ENCODE results near the gene CPXM2. TPM values are rescaled to one million over a fixed set of nuclear protein-coding genes. Genes with fewer than 3 reads are reported as not detected.

The CPXM2 gene
- total RNA-seq, 2 donors from 2014 or later, result not detected

- peaks cover 13% of the 10 kb centered on the region for H3K27me3 Mint-ChIP-seq
- no peak overlapping the region for H3K4me3 Mint-ChIP-seq
- no peak for ATAC-seq (replicated peaks)
- no peak overlapping the region for H3K27ac Mint-ChIP-seq
- no peaks in the 10 kb centered on the region for H3K9me3 Mint-ChIP-seq
- no peaks in the 10 kb centered on the region for H3K36me3 Mint-ChIP-seq (ENCODE audit: low read depth)
- H3K4me1 Mint-ChIP-seq, result no peaks in the 10 kb centered on the region
Measured at GRCh38 chr10:123855008-123855684, 36.5 kb downstream of the CPXM2 start.

DNA sequence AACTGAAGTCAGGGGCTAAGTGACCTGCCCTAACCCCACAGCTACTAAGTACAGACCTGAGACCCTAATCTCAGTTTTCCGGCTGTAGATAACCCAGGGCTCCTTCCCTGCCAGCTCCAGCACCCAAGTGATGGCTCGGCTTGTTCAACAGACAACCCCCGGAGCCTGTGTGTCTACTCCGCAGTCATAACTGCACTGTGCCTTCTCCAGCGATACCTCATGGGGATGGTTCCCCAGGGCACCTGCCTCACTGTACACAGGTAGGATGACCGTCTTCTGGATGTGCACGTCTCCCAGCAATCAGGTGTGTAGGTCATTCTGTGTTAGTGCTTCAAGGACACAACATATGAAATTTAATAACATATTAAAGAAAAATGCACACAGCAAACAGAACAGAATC is 37.1 kb downstream of the CPXM2 start:
- Mint-ChIP-seq H3K4me3 (no peak overlapping the region), H3K27me3 (peaks cover 13% of the 10 kb centered on the region), H3K36me3 (ENCODE audit: low read depth) (no peaks in the 10 kb centered on the region), H3K27ac (no peak overlapping the region), H3K4me1 (no peaks in the 10 kb centered on the region), H3K9me3 (no peaks in the 10 kb centered on the region)
- ATAC-seq (replicated peaks), result no peak

GRCh38 chr10:123854003-123854402 is 37.6 kb downstream of the CPXM2 start:
- H3K27ac Mint-ChIP-seq, result no peak overlapping the region

DNA sequence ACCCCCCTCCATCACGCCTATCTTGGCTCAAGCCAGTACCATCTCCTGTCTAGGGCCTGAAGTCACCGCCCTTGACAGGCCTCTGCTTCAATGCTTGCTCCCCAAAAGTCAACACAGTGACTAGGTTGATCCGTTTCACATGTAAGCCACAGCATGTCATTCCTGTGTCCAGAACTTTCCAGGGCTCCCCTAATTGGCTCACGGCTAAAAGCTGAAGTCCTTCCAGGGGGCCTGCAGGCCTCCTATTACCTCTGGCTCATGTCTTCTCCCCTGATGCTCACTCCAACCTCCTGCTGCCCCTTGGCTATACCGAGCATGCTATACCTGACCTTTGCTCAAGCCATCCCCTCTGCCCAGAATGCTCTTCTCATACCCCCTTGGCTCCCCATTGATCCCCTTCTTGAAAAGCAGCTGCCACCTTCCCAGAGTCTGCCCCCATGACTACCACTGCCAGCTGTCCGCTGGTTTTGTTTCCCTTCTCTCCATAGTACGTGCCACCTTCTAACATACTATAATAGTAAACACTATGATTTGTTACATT is 39.1 kb downstream of the CPXM2 start:
- H3K36me3 Mint-ChIP-seq (ENCODE audit: low read depth), result no peaks in the 10 kb centered on the region
- no peak overlapping the region for H3K27ac Mint-ChIP-seq
- no peaks in the 10 kb centered on the region for H3K9me3 Mint-ChIP-seq
- H3K4me1 Mint-ChIP-seq, result no peaks in the 10 kb centered on the region
- no peak for ATAC-seq (replicated peaks)
- peaks cover 15% of the 10 kb centered on the region for H3K27me3 Mint-ChIP-seq
- no peak overlapping the region for H3K4me3 Mint-ChIP-seq

More at GRCh38 chr10:123854003-123854402, 37.6 kb downstream of the CPXM2 start:
- Mint-ChIP-seq H3K36me3 (ENCODE audit: low read depth) (no peaks in the 10 kb centered on the region), H3K27me3 (peaks cover 13% of the 10 kb centered on the region), H3K9me3 (no peaks in the 10 kb centered on the region), H3K4me1 (no peaks in the 10 kb centered on the region), H3K4me3 (no peak overlapping the region)
- ATAC-seq (replicated peaks), result no peak

DNA sequence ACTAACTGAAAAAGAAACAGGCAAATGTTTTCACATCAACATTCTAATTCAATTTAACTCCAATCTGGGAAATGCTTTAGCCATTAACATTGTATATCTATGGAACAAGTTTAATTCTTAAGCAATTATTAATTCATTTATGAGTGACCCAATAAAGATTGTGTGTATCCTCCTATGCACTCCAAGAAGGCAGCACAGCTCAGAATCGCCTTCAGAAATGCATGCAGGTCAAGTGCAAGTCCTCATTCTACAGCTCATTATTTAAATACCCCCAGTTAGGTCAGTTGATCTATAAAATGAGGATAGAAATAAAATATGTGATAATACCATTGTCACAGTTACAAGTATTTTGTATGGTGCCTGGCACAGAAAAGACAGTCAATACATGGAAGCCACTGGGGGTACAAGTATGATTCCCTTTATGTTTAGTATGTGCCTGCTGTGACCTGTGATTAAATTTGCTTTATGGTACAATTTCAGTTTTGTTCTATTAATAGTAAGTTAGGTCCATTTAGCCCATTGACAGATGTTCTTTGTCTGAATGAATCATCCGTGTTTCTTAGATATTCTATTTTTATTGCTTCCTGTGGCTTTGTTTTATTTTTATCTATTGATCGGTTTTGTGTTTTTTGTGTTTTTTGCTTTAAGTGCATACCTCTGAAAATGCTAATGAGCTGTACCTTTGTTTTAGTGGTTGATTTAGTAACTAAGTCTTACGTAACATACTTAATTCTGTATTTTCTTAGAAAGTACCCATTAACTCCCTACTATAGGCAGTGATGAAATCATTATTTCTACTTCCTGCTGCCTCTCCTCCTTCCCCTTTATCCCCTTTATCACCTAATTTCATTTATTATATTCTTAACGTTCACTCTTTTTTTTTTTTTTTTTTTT is 42.8 kb downstream of the CPXM2 start:
- Mint-ChIP-seq H3K27ac (no peak overlapping the region), H3K4me3 (no peak overlapping the region), H3K9me3 (no peaks in the 10 kb centered on the region), H3K36me3 (ENCODE audit: low read depth) (no peaks in the 10 kb centered on the region), H3K27me3 (peaks cover 15% of the 10 kb centered on the region), H3K4me1 (no peaks in the 10 kb centered on the region)
- ATAC-seq (replicated peaks), result no peak

DNA sequence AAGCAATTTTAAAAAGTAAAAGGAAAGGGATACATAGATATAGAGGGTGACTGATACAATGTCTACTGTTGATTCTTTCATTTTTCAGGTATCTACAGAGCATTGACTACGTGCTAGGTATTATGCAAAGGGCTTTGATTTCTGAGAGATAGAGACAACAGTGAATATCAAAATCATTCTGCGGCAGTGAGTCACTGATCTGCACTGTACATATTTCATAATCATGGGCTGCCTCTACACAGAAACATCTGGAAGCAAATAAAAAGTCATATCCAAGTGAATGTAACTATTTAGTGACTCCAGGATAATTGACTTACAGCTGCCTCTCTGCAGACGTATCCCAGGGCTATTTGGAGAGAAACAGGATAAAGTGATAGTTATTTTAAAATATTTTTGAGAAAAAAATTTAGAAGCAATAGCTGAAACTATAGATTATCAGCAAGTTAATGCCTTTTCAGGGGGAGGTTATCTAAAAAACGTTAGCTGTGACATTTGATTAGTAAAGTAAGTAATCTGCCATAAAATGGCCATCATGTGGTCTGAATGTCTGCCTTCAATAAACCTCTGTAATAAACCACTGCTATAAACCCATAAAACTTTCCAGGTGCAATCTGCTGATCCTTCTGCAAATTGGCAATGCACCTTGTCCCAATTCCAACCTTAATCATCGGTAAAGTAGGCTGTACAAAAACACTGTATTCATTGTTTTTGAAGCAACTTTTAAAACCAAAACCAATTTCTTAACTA is 43.7 kb downstream of the CPXM2 start:
- no peak for ATAC-seq (replicated peaks)
- H3K27me3 Mint-ChIP-seq, result peaks cover 14% of the 10 kb centered on the region
- H3K9me3 Mint-ChIP-seq, result no peaks in the 10 kb centered on the region
- H3K36me3 Mint-ChIP-seq (ENCODE audit: low read depth), result no peaks in the 10 kb centered on the region
- H3K4me3 Mint-ChIP-seq, result no peak overlapping the region
- no peaks in the 10 kb centered on the region for H3K4me1 Mint-ChIP-seq
- no peak overlapping the region for H3K27ac Mint-ChIP-seq

GRCh38 chr10:123843835-123844234 is 47.8 kb downstream of the CPXM2 start:
- Mint-ChIP-seq H3K4me3 (no peak overlapping the region), H3K4me1 (no peaks in the 10 kb centered on the region), H3K27me3 (peaks cover 6% of the 10 kb centered on the region), H3K9me3 (no peaks in the 10 kb centered on the region), H3K27ac (no peak overlapping the region), H3K36me3 (ENCODE audit: low read depth) (no peaks in the 10 kb centered on the region)
- ATAC-seq (replicated peaks), result no peak

DNA sequence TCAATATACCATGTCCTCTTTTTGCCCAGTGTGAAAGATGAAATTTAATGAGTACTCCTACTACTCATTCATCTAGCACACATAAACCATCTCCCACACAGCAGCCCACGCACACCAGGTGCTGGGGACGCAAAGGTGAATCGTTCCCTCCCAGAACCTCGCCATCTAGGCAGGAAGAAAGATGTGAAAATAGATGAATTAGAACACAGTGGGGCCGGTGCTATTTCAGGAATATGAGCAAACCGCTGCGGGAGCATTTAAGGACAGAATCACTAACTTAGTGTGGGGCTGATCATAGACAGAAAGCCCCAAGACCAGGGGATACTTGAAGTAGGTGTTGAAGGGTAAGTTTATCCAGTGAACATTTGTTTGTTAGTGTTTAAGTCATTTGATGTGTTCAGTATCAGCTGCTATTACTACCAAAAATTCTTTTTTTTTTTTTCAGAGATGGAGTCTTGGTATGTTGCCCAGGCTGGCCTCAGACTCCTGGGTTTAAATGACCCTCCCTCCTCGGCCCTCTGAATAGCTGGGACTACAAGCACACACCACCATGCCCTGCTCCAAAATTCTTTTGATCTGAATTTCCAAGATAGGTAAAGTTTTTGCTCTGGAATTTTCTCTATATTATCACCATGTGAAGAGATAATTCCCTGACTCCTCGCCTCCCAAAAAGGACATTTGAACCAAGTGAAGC is 48.8 kb downstream of the CPXM2 start:
- H3K4me1 Mint-ChIP-seq, result no peaks in the 10 kb centered on the region
- ATAC-seq (replicated peaks), result no peak
- no peaks in the 10 kb centered on the region for H3K36me3 Mint-ChIP-seq (ENCODE audit: low read depth)
- H3K27ac Mint-ChIP-seq, result no peak overlapping the region
- H3K27me3 Mint-ChIP-seq, result peaks cover 6% of the 10 kb centered on the region
- H3K9me3 Mint-ChIP-seq, result no peaks in the 10 kb centered on the region
- no peak overlapping the region for H3K4me3 Mint-ChIP-seq

DNA sequence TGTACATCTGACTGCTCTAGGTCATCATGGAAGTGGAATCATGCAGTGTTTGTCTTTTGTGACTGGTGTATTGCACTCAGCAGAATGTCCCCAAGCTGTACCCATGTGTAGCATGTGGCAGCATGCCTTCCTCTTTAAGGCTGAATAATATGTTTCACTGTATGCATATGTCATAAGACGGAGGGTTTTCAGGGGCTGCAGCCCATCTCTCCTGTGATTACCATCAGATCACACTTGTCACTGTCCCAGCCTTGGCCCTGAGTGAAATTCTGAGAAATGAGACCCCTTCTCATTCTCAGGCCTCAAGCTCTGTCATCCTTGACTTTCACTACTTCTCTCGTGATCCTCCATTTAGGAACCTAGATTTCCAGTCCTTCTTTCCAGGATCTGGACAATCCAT is 50.0 kb downstream of the CPXM2 start:
- Mint-ChIP-seq H3K4me1 (no peaks in the 10 kb centered on the region), H3K9me3 (no peaks in the 10 kb centered on the region), H3K27ac (no peak overlapping the region), H3K4me3 (no peak overlapping the region), H3K36me3 (ENCODE audit: low read depth) (no peaks in the 10 kb centered on the region), H3K27me3 (peaks cover 8% of the 10 kb centered on the region)
- ATAC-seq (replicated peaks), result no peak

- Mint-ChIP-seq H3K4me3 (no peak overlapping the region), H3K4me1 (no peaks in the 10 kb centered on the region), H3K27me3 (peaks cover 12% of the 10 kb centered on the region), H3K27ac (no peak overlapping the region), H3K9me3 (no peaks in the 10 kb centered on the region), H3K36me3 (ENCODE audit: low read depth) (no peaks in the 10 kb centered on the region)
- ATAC-seq (replicated peaks), result no peak
Measured at GRCh38 chr10:123841115-123841514, 50.5 kb downstream of the CPXM2 start.

DNA sequence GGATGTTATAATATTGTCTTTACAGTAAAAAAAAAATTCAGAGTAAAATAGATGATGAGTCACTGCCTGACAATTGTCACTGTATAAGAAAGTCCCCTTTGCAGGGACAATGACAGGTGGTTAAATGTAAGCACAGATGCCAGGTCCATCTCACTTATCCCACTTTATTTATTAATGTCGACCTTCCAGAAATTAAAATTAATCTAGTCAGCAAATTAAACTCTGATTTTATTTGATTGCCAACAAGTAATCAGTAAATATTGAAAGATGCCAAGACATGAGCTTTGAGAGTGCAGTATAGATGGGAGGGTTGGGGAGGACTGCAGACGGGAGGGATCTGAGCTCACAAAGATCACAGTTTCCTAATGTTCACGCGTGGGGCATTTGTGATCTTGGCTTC is 50.9 kb downstream of the CPXM2 start:
- Mint-ChIP-seq H3K9me3 (no peaks in the 10 kb centered on the region), H3K4me3 (no peak overlapping the region), H3K4me1 (no peaks in the 10 kb centered on the region), H3K36me3 (ENCODE audit: low read depth) (no peaks in the 10 kb centered on the region), H3K27me3 (peaks cover 12% of the 10 kb centered on the region), H3K27ac (no peak overlapping the region)
- no peak for ATAC-seq (replicated peaks)

- Mint-ChIP-seq H3K36me3 (ENCODE audit: low read depth) (no peaks in the 10 kb centered on the region), H3K27me3 (peaks cover 12% of the 10 kb centered on the region), H3K4me1 (no peaks in the 10 kb centered on the region), H3K9me3 (no peaks in the 10 kb centered on the region), H3K4me3 (no peak overlapping the region), H3K27ac (no peak overlapping the region)
- ATAC-seq (replicated peaks), result no peak
Measured at GRCh38 chr10:123838596-123839310, 52.9 kb downstream of the CPXM2 start.

DNA sequence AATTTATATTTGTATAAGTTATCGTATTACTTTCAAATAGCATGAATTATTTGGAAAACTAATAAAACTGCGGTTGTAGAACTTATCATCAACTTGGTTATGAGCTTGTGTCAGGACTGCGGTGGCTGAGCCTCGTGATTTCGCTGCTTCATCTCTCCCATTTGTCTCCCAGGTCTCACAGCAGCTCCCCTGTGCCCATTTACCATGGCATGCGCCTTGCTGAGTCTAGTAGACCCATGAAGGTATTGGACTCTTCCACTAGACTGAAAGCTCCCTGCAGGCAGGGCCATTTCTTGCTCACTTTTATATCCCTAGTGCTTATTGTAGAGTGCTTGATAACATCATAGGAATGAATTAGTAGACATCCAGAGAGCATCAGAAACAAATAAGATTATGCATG is 53.9 kb downstream of the CPXM2 start:
- peaks cover 15% of the 10 kb centered on the region for H3K27me3 Mint-ChIP-seq
- H3K27ac Mint-ChIP-seq, result no peak overlapping the region
- H3K9me3 Mint-ChIP-seq, result no peaks in the 10 kb centered on the region
- H3K4me1 Mint-ChIP-seq, result no peaks in the 10 kb centered on the region
- ATAC-seq (replicated peaks), result no peak
- no peak overlapping the region for H3K4me3 Mint-ChIP-seq
- H3K36me3 Mint-ChIP-seq (ENCODE audit: low read depth), result no peaks in the 10 kb centered on the region

Measured in activated T-helper 17 cell treated with anti-CD3 and anti-CD28 coated beads, Interleukin-2, amount 50 U/mL, for 72 hours (primary cell).